ENCODE data around the gene TGFBR3. TPM values are rescaled to one million over a fixed set of nuclear protein-coding genes. Genes with fewer than 3 reads are reported as not detected.

TGFBR3 gene
- total and polyA plus RNA-seq, 2 of the 8 experiments (the other 6 are each of a cell fraction or from before 2014, with no cell fraction given), result 2.0 to 6.1 TPM

DNA sequence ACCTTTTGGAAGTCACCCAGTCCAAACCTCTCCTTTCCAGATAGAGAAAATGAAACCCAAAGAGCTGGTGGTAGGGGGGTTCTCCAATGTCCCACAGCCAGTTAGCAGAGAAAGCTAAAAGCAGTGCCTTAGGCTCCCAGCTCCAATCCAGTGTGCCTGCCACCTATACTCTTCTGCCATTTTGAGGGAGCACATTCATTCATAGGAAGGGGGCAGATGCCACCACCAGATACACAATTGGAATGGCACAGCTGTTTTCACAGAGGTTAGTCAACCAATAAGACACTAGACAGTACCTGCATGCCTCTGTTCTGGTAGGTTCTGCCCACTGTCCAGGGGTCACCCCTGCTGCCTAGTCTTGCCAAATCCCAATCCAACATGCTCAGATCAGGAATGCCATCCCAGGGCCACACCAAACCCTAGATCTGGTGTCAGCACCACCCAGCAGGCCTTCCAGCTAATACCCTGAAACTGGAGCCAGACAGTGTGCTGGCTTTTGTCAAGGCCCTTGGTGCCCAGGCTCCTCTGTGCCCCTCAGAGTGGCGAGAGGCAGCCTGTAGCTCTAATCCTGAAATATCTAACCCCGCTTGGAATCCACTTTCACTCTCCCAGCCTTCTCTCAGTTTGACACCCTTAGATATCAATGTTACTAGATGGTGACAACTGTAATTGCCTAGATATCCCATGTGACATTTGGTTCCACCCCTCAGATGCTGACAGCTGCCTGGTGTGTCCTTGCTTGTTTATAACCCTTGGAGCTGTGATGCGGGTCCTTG lies 178.6 kb downstream of the TGFBR3 start (continued):
- TF ChIP-seq, protein P1, sequence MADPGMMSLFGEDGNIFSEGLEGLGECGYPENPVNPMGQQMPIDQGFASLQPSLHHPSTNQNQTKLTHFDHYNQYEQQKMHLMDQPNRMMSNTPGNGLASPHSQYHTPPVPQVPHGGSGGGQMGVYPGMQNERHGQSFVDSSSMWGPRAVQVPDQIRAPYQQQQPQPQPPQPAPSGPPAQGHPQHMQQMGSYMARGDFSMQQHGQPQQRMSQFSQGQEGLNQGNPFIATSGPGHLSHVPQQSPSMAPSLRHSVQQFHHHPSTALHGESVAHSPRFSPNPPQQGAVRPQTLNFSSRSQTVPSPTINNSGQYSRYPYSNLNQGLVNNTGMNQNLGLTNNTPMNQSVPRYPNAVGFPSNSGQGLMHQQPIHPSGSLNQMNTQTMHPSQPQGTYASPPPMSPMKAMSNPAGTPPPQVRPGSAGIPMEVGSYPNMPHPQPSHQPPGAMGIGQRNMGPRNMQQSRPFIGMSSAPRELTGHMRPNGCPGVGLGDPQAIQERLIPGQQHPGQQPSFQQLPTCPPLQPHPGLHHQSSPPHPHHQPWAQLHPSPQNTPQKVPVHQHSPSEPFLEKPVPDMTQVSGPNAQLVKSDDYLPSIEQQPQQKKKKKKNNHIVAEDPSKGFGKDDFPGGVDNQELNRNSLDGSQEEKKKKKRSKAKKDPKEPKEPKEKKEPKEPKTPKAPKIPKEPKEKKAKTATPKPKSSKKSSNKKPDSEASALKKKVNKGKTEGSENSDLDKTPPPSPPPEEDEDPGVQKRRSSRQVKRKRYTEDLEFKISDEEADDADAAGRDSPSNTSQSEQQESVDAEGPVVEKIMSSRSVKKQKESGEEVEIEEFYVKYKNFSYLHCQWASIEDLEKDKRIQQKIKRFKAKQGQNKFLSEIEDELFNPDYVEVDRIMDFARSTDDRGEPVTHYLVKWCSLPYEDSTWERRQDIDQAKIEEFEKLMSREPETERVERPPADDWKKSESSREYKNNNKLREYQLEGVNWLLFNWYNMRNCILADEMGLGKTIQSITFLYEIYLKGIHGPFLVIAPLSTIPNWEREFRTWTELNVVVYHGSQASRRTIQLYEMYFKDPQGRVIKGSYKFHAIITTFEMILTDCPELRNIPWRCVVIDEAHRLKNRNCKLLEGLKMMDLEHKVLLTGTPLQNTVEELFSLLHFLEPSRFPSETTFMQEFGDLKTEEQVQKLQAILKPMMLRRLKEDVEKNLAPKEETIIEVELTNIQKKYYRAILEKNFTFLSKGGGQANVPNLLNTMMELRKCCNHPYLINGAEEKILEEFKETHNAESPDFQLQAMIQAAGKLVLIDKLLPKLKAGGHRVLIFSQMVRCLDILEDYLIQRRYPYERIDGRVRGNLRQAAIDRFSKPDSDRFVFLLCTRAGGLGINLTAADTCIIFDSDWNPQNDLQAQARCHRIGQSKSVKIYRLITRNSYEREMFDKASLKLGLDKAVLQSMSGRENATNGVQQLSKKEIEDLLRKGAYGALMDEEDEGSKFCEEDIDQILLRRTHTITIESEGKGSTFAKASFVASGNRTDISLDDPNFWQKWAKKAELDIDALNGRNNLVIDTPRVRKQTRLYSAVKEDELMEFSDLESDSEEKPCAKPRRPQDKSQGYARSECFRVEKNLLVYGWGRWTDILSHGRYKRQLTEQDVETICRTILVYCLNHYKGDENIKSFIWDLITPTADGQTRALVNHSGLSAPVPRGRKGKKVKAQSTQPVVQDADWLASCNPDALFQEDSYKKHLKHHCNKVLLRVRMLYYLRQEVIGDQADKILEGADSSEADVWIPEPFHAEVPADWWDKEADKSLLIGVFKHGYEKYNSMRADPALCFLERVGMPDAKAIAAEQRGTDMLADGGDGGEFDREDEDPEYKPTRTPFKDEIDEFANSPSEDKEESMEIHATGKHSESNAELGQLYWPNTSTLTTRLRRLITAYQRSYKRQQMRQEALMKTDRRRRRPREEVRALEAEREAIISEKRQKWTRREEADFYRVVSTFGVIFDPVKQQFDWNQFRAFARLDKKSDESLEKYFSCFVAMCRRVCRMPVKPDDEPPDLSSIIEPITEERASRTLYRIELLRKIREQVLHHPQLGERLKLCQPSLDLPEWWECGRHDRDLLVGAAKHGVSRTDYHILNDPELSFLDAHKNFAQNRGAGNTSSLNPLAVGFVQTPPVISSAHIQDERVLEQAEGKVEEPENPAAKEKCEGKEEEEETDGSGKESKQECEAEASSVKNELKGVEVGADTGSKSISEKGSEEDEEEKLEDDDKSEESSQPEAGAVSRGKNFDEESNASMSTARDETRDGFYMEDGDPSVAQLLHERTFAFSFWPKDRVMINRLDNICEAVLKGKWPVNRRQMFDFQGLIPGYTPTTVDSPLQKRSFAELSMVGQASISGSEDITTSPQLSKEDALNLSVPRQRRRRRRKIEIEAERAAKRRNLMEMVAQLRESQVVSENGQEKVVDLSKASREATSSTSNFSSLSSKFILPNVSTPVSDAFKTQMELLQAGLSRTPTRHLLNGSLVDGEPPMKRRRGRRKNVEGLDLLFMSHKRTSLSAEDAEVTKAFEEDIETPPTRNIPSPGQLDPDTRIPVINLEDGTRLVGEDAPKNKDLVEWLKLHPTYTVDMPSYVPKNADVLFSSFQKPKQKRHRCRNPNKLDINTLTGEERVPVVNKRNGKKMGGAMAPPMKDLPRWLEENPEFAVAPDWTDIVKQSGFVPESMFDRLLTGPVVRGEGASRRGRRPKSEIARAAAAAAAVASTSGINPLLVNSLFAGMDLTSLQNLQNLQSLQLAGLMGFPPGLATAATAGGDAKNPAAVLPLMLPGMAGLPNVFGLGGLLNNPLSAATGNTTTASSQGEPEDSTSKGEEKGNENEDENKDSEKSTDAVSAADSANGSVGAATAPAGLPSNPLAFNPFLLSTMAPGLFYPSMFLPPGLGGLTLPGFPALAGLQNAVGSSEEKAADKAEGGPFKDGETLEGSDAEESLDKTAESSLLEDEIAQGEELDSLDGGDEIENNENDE (IDR thresholded peaks at IDR 0.05; ENCODE audit: insufficient replicate concordance, low read length), result no peak
- TF ChIP-seq RXRA (IDR thresholded peaks at IDR 0.05; ENCODE audit: insufficient read depth, low read depth, low read length) (no peak), ASH2L (IDR thresholded peaks at IDR 0.05; ENCODE audit: low read length) (no peak), SIN3A (conservative IDR thresholded peaks at IDR 0.05 in 1 of 2, IDR thresholded peaks at IDR 0.05 in 1 of 2; ENCODE audit: low read depth in 1 of 2, low read length in 2 of 2) (no peak), RAD21 (IDR thresholded peaks at IDR 0.05 in 1 of 2, conservative IDR thresholded peaks at IDR 0.05 in 1 of 2; ENCODE audit: low read depth in 2 of 2, low read length in 2 of 2) (no peak), SUZ12 (IDR thresholded peaks at IDR 0.05; ENCODE audit: low read length) (no peak), SP2 (IDR thresholded peaks at IDR 0.05; ENCODE audit: low read length) (no peak), FOSL1 (IDR thresholded peaks at IDR 0.05; ENCODE audit: insufficient read depth, low read depth, low read length) (no peak), TBP (IDR thresholded peaks at IDR 0.05; ENCODE audit: low read depth, low read length) (no peak), CEBPB (IDR thresholded peaks at IDR 0.05; ENCODE audit: low read depth, low read length) (no peak)

All from H1 (cell line).